Putamen (tissue), 1 donor: ENCODE results near the gene MAP4K1.
"Not testable (repeated sequence)": the region's sequence is repeated elsewhere in the genome, so short reads cannot be mapped to it uniquely, and the experiment has no call there.

Source experiments
- DNase-seq: peaks from one replicate; pipeline ENCODE4 v3.0.0-alpha.2; 2016; ENCODE audit warnings: low spot score

Gene MAP4K1

DNA sequence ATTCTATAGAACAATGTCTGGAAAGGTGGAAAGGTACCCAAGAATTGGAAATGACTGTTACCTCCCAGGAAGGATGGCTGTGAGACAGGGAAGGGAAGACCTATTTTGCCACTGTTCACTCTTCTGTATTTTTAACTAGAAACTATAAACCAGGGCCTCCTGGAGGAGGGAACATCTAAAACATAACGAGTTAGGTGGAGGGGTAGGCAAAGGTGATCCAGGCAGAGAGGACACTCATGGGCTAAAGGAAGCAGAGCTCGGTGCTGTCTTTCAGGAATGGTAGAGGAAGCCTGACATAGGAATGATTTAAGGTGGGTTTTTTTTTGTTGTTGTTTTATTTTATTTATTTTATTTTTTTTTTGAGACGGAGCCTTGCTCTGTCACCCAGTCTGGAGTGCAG lies 7.1 kb upstream of the MAP4K1 start:
- DNase-seq: no peak

DNA sequence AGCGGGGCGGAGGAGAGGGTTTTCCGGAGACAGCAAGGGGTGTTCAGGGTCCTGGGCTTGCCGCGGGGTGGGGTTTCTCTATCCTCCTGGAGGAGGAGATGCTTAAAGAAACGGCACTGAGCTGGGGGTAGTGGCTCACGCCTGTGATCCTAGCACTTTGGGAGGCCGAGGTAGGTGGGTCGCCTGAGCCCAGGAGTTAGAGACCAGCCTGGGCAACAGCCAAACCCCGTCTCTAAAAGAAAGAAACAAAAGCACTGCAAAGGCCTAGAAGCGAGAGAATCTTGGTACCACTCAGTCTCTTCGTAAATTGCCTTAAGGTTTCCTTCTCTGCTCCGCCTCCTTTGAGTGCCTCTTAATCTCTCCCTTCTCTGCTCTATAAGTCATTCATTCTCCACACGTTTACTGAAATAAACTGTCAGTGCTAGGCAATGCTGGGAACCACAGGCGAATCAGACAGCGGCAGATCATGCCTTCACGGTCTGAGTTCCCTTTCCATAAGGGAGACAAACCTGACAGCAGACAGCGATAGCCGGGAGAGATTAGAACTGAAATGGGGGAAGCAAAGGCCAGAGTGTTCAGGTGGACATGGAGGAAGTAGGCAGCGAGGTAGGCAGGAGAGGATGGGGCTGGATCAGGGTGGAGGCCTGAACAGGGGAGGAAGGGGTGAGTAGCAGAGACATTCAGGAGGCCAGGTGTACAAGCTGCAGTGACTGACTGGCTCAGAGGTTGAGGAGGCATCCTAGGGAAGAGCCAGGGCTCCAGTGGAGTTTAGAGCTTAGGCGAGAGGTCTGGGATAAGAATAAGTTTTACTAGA lies 1.8 kb upstream of the MAP4K1 start:
- DNase-seq: no peak

DNA sequence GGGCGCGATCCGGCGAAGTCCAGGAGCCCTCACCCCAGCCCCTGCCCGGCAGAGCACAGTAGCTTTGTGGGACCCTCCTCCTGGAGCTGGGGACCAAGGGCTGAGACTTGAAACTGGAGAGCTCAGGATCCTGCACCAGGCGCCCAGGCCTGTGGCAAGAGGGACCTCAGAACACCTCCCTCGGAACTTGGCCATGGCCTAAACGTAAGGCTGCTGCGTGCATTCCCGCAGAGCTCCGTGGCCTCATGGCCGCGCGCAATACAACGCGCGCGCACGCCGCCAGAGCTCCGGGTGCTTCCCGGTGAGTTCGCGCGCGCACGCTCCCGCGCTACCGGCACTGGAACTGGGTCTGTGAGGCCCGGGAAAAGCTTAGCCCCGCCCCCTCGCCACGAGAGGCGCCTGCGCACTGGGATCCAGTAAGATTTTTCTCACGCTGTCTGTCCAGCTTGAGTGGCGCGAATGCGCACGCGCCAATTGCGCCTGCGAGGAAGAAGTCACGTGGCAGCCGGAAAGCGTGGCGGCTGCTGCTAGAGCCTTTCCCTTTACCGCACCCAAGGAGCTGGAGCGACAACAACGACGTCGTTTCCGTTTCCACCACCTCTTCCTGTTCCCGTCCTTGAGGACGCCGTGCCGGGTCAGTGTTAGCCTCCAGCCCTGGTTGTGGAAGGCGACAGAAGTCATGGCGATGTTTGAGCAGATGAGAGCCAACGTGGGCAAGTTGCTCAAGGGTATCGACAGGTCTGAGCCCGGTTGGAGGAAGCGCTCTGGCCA lies 1.0 kb upstream of the MAP4K1 start, which contains the start of gene EIF3K:
EIF3K (plus strand) TSS at position 599 of the 771 bp plus-strand sequence; CDS start at position 680, 81 bp downstream.
- peak; percentile 99 for DNase-seq

DNA sequence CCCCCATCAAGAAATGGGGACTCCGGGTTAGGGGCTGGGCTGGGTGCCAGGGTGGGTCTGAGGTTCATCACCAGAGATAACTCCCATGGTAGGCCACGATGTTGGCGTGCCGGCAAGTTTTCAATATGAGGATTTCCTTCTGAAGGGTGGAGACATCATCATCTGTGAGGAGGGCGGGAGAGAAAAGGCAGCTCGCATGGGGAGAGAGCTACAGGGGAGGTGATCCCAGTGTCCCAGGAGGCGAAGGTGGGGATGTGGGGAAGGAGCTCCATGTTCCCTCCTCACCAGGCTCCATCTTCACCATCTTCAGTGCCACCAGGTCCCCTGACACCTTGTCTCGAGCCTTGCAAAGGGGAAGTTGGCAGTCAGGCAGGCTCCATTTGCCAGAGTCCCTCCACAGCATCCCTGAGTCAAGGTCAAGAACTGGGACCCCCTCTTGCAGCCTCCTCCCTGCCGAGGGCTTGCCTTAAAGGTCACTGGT lies 430 bp downstream of the MAP4K1 start:
- no peak for DNase-seq

DNA sequence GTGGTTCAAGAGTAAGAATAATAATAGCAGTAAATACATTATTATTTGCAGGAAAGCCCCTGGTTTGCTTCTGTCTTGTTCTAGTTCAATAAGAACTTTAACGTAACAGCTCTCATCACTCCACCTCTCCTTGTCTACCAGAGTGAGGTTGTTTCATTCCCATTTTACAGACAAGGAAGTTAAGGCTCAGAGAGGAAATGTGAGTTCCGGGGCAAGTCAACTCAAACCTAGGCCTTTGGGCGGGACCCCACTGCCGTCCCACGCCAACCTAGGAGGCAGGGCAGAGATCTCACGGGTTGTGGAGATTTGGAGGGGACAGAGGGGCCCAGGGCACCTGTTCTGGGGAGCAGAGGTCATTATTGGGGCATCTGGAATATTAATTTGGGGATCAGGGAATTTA lies 1.5 kb downstream of the MAP4K1 start:
- DNase-seq: no peak

DNA sequence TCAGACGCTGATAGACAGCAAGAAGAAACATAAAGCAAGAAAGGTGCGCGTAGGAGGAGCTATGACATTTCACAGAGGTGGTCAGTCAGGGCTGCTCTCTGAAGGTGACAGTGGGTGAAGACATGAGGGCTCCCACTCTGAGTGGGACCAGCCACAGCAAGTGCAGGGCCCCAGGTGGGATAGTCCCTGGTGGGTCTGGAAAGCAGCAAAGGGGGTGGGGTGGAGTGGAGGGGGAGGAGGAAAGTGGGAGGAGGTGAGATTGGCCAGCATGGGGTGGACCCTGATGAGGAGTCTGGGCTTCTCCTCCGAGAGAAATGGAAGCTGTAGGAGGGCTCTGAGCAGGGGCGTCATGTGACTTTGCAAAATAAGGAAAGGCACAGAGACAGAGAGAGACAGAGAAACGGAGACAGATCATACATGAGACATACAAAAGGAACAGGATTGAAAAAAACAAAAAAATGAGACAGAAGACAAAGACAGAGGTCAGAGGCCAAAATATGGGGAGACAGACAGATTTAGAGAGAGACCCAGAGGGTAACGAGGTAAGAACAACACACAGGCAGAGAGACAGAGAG lies 2.7 kb downstream of the MAP4K1 start:
- no peak for DNase-seq

DNA sequence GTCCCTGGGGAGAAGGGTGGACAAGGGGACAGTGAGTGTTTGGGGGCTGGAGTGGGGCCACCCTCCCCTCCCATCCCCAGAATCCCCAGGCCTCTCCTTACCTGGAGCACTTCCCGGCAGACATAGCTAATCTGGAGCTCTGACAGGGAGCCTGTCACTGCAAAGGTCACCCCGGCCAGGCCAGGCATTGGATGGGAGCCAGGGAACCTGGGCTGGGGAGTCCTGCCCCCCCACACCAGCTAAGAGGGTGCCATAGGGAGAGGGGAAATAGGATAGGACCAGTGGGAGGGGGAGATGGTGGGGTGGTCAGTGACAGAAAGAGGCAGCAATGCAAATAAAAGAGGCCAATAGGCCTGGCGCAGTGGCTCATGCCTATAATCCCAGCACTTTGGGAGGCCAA lies 3.5 kb downstream of the MAP4K1 start:
- no peak for DNase-seq

DNA sequence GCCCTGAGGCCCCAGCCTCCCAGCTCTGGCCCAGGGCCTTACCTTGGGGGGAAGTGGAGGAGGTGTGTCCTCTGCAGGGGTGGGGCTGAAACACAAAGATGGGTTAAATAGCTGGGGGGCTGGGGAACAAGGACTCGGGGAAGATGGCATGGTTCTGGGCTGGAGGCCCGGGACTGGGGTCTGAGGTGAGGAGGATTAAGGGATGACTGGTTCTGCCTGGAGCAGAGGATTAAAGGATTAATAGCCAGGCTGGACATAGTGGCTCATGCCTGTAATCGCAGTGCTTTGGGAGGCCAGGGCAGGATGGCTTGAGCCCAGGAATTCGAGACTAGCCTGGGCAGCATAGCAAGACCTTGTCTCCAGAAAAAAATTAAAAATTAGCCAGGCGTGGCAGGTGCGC lies 11.6 kb downstream of the MAP4K1 start:
- no peak for DNase-seq

DNA sequence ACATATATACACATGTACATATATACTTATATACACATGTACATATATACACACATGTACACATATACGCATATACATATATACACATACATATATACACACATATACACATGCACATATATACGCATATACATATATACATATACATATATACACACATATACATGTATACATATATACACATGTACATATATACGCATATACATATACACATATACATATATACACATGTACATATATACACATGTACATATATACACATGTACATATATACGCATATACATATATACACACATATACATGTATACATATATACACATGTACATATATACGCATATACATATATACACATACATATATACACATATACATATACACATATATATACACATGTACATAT lies 14.9 kb downstream of the MAP4K1 start:
- not testable (repeated sequence) for DNase-seq

DNA sequence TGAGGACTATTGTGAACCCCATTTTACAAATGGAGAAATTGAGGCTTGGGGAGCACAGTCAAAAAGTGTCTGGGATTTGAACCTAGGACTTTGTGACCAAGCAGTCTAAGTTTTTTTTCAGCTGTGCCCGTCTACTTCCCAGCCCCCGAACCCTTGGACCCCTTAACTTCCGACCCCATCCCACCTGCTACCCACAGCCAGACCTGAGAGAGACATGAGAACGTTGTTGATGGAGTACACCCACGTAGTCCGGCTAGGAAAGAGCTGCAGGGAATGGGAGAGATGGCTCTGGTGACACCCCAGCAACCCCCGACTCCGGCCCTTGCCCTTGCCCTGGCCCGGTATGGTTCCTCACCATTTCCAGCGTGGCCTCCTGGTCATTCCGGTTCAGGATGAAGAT lies 18.0 kb downstream of the MAP4K1 start:
- no peak for DNase-seq

DNA sequence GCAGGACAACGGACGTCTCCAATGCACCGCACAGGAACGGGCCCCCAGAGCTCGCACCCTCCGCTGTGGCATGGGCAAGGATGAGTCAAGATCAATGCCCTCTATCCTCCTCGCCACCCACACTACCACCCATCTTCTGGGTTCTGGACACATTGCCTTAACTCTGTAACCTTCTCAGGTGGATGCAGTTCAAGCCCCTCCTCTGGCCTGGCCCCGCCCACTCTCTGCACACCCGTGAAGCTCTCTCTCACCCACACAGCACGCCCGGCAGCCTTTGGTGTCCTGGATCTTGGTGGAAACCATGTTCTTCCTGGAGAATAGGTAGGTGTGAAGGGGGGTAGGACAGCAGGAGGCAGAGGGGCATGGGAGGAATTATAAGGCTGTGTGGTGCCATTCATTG lies 20.7 kb downstream of the MAP4K1 start:
- DNase-seq: no peak

DNA sequence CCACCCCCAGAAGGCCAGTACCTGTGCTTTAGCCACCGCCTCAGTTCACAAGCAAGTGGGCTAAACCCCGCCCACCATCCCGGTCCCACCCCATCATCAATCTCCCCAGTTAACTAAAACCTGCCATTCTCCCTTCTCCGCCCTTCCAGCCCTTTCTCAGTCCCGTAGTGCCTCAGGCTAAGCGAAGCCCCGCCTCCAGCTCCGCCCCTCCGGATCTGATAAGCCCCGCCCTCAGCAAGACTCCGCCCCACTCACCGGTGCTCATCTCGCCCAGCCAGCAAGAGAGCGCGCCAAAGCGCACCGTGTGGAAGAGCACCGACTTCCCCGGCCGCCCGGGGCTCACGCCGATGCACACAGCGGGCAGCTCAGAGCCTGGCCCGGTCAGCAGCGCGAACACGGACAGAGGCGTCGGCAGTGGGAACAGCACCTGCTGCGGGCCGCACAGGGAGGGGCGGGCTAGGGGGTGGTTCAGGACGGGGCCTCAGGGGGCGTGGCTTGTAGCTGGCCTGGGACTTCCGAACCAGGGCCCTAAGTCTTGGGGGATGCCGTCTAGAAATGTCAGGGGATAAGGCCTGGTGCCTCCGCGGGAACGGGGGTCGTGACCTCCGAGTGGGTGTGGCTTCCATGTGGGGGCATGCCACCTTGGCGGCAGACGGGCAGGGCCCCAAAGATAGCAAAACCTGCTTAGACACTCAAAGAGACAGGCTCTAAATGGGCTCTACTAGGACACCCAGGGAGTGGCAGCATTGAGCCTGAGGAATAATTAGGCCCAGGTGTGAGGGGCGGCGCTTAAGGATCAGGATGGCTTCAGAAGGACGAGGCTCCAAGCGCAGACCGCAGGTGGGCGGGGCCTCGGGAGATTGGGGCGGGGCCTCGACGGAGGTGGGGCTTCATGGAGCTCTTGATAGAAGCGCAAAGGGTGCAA lies 21.4 kb downstream of the MAP4K1 start:
- DNase-seq: no peak

DNA sequence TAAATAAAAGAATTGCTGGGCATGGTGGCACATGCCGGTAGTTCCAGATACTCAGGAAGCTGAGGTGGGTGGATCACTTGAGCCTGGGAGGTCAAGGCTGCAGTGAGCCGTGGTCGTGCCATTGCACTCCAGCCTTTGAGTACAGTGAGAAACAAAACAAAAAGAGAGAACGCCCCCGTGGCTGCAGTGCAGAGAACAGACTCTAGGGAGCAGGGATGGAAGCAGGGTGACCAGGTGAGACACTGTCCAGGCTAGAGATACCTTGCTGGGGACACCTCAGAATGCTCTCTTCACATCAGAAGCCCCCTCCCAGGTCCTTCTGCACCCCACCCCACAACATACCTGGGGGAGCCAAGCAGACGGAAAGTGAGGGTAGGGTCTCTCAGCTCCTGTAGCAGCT lies 24.8 kb downstream of the MAP4K1 start:
- DNase-seq: no peak

DNA sequence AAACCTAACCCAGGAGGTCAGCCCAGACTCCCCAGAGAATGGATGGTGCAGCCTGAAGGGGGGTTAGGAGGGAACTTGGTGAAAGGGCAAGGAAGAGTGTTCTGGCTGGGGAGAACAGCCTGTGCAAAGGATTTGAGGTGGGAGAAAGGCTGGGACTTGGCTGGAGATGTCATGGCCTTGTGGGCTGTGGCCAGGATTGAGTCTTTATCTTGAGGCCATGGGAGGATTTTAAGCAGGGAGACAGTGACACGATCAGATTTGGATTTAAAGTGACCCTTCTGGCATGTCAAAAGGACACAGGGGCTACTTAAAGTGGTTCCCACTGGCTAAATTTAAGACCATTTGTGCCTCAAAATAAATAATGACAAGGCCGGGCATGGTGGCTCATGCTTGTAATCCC lies 29.7 kb downstream of the MAP4K1 start:
- no peak for DNase-seq

DNA sequence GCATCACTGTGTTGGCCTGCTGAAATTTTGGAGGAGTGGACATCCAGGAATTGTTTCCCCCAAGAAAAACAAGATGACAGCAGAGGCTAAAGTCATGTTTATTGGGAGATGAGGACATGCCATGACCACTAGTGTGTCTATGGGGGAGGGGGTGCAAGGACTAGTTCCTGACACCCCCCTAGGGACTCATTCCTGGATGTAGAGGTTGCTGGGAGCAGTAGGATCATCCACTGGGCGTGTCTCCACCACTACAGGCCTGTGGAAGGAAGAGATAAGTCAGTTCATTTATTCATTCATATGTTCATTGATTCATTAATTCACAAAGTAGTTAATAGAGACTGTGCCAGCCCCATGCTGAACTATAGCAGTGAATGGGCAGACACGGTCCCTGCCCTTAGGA lies 30.2 kb downstream of the MAP4K1 start:
- no peak for DNase-seq

DNA sequence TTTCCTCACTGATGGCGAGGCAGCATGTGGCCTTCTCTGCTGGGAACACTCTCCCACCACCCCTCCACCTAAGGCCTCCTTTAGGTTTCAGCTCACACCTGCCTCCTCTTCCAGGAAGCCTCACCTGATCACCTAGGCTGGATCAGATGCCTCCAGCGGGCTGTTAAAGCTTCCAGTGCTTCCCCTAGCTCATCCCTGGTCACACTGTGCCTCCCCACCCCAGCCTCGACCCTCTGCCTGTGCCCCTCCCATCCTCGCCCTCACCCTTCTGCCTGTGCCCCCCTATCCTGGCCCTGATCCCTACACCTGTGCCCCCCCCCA lies 33.8 kb downstream of the MAP4K1 start:
- no peak for DNase-seq

DNA sequence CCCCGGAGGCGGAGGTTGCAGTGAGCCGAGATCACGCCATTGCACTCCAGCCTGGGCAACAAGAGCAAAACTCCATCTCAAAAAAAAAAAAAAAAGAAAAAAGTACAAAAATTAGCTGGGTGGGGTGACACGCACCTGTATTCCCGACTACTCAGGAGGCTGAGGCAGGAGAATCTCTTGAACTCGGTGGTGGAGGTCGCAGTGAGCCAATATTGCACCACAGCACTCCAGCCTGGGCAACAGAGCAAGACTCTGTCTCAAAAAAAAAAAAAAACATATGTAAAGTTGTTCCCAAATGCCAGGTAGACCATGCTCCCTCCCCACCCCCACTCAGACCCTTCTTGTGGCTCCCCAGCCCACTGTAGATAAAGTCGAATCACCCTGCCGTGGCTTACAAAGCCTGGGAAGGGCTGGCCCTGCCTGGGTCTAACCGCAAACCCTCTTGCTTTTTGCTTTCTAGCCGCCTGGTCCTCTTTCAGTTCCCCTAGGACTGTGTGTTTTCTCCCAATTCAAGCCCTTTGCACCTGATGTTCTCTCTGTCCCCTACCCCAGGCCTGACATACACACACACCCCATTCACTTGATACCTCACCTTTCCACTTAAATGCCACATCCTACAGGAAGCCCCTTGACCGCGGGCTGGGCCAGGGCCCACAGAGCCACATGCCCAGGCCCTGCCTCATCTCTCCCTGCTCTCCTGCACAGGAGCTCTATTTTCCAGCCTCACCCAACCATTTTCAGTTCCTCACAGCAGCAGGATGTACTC lies 34.4 kb downstream of the MAP4K1 start:
- no peak for DNase-seq

DNA sequence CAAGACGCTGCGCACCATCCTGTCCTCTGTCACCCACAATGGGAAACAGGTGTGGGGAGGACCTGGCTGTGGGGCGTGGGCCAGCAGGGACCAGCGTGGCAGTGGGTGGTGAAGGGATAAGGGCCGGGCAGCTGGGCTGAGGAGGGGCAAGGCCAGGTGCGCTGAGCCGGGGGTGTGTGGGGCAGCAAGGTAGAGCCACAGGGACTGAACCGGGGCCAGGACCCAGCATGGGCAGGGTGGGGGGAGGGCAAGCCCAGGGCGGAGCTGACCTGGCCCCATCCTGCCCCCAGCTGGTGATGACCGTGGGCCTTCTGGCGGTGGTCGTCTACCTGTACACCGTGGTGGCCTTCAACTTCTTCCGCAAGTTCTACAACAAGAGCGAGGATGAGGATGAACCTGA lies 37.7 kb downstream of the MAP4K1 start:
- DNase-seq: no peak

DNA sequence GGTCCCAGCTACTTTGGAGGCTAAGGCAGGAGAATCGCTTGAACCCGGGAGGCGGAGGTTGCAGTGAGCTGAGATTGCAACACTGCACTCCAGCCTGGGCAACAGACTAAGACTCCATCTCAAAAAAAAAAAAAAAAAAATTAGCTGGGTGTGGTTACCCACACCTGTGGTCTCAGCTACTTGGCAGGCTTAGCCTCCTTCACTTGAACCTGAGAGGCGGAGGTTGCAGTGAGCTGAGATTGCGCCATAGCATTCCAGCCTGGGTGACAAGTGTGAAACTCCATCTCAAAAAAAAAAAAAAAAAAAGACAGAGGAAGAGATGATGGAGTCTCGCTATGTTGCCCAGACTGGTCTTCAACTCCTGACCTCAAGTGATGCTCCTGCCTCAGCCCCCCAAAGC lies 38.4 kb downstream of the MAP4K1 start:
- not testable (repeated sequence) for DNase-seq

DNA sequence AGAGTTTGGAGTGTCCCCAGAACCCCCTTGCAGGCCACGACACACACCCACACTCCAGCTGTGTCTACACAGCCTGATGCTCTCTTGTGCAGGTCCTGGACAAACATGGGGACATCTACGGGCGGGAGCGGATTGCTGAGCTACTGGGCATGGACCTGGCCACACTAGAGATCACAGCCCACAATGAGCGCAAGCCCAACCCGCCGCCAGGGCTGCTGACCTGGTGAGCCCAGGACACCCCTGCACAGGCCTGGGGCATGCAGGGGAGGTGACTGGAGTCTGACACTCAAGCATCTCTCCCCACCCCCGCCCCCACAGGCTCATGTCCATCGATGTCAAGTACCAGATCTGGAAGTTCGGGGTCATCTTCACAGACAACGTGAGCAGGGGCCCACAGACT lies 39.9 kb downstream of the MAP4K1 start:
- no peak for DNase-seq

DNA sequence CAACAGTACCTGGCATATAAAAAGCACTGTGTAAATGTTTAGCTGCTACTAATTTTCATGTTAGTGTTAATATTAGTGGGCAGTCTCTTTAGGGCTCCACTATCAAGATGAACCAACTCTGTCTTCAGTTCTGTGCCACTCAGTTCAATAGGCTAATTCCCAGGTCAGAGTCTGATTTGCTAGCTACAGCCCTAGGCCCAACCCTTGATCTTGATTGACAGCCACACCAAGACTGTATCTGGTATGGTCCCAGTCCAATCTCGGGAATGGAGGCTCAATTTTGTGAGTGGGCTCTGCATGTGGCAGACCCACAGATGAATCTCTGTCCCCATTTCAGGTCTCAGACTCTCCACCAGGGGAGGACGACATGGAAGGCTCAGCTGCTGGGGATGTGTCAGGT lies 46.1 kb downstream of the MAP4K1 start:
- DNase-seq: no peak
